ENCODE measurements around the gene TBCD. TPM values are rescaled to one million over a fixed set of nuclear protein-coding genes. Genes with fewer than 3 reads are reported as not detected.

The TBCD gene
- total and polyA plus RNA-seq, 9 of the 15 experiments (the other 6 are each of a cell fraction or from before 2014, with no cell fraction given), result 8.9 to 98.5 (median 28.0) TPM

- TF ChIP-seq ZBTB11 (CRISPR knock-in tag; IDR thresholded peaks at IDR 0.05) (peak in 1 of 3 experiments; percentile 71; a peak in 2 of 6 replicates), RBM15 (IDR thresholded peaks at IDR 0.05; ENCODE audit: insufficient read depth, low read length) (no peak), ZNF740 (CRISPR knock-in tag; IDR thresholded peaks at IDR 0.05) (no peak), ZNF740 (tag; IDR thresholded peaks at IDR 0.05) (no peak), DACH1 (IDR thresholded peaks at IDR 0.05; ENCODE audit: partially characterized antibody) (no peak), ZZZ3 (IDR thresholded peaks at IDR 0.05) (no peak), ZNF146 (CRISPR knock-in tag; IDR thresholded peaks at IDR 0.05; ENCODE audit: unreplicated experiment) (no peak), ZNF75A (CRISPR knock-in tag; IDR thresholded peaks at IDR 0.05) (no peak), PRDM10 (IDR thresholded peaks at IDR 0.05; ENCODE audit: partially characterized antibody) (no peak), JUND (IDR thresholded peaks at IDR 0.05; ENCODE audit: borderline replicate concordance, low read depth, low read length) (no peak), JUND (tag; IDR thresholded peaks at IDR 0.05; ENCODE audit: borderline replicate concordance, low read depth, low read length) (no peak), NFIC (IDR thresholded peaks at IDR 0.05) (peak; percentile 62), HMGXB4 (CRISPR knock-in tag; IDR thresholded peaks at IDR 0.05) (peak; percentile 75; the same call in 1 of the 2 replicates), SRF (CRISPR knock-in tag; IDR thresholded peaks at IDR 0.05) (no peak), ZNF212 (CRISPR knock-in tag; IDR thresholded peaks at IDR 0.05) (no peak), PYGO2 (tag; IDR thresholded peaks at IDR 0.05) (no peak), GTF2E2 (tag; IDR thresholded peaks at IDR 0.05) (no peak)
These were observed 16.6 kb upstream of the TBCD start, which contains the start of gene FN3K (continued) for GRCh38 chr17:82734987-82735866.
